WTC11 (cell line): Measurements from ENCODE around the gene CAPN1. TPM values are rescaled to one million over a fixed set of nuclear protein-coding genes. Genes with fewer than 3 reads are reported as not detected.

ENCODE experiments used
- ATAC-seq: fragments of 200-7000 bp; cut with Tn5 transposase; 2 replicates; pipeline ENCODE4 v1.10.0; 2021; ENCODE audit warnings: mild to moderate bottlenecking, moderate library complexity
- CTCF ChIA-PET: fragments of 300-600 bp; sonication (Branson Sonifier 250); formaldehyde crosslinking; loops from one replicate; lab custom pipeline; 2021; ENCODE audit warnings: antibody characterized with exemption; lab: Charles Lee
- POLR2A ChIA-PET: fragments of 350-600 bp; sonication (Branson Sonifier 250); formaldehyde crosslinking; loops from one replicate; lab custom pipeline; 2021; ENCODE audit warnings: antibody characterized with exemption; lab: Charles Lee
- DNase-seq: peaks from one replicate; pipeline ENCODE4 v3.0.0; 2021; ENCODE audit warnings: low spot score
- H3K27ac Mint-ChIP-seq: 2 replicates; pipeline ENCODE4 v1.8.0; 2021; ENCODE audit warnings: mixed read lengths
- H3K27me3 Mint-ChIP-seq: 2 replicates; pipeline ENCODE4 v1.8.0; 2021; ENCODE audit warnings: low read depth, mild to moderate bottlenecking, moderate library complexity, mixed read lengths
- H3K36me3 Mint-ChIP-seq: 2 replicates; pipeline ENCODE4 v1.8.0; 2021; ENCODE audit warnings: mixed read lengths
- H3K4me1 Mint-ChIP-seq: 2 replicates; pipeline ENCODE4 v1.8.0; 2022; ENCODE audit warnings: mixed read lengths
- H3K4me3 Mint-ChIP-seq: 2 replicates; pipeline ENCODE4 v1.8.0; 2021; ENCODE audit warnings: mild to moderate bottlenecking, moderate library complexity, mixed read lengths
- H3K9me3 Mint-ChIP-seq: 2 replicates; pipeline ENCODE4 v1.8.0; 2021; ENCODE audit warnings: mixed read lengths
- AFF4 ChIP-seq: sonication (generic); formaldehyde crosslinking; IDR thresholded peaks from 2 replicates; pipeline ENCODE4 v1.8.1; 2023; ENCODE audit warnings: mild to moderate bottlenecking, missing genetic modification reagents, borderline replicate concordance
- CDX4 ChIP-seq: fragments of 250-450 bp; sonication (Bioruptor Pico); IDR thresholded peaks from 2 replicates; pipeline ENCODE4 v1.9.0; 2021; ENCODE audit warnings: moderate library complexity, mild to moderate bottlenecking, inconsistent platforms, borderline replicate concordance
- EMX1 ChIP-seq: fragments of 250-450 bp; sonication (Bioruptor Pico); IDR thresholded peaks from 2 replicates; pipeline ENCODE4 v1.8.0; 2021; ENCODE audit warnings: mild to moderate bottlenecking
- ETV6 ChIP-seq: sonication (generic); formaldehyde crosslinking; IDR thresholded peaks from 2 replicates; pipeline ENCODE4 v1.8.1; 2022; ENCODE audit warnings: mild to moderate bottlenecking, missing genetic modification reagents
- FOXJ3 ChIP-seq: sonication (generic); formaldehyde crosslinking; IDR thresholded peaks from 2 replicates; pipeline ENCODE4 v1.9.0; 2021; ENCODE audit warnings: missing genetic modification reagents, mild to moderate bottlenecking, borderline replicate concordance
- FOXK1 ChIP-seq: sonication (generic); formaldehyde crosslinking; IDR thresholded peaks from 2 replicates; pipeline ENCODE4 v1.8.0; 2022; ENCODE audit warnings: mild to moderate bottlenecking, moderate library complexity, missing genetic modification reagents
- GRHL2 ChIP-seq: fragments of 250-450 bp; sonication (Bioruptor Pico); IDR thresholded peaks from 2 replicates; pipeline ENCODE4 v1.8.0; 2022; ENCODE audit warnings: mild to moderate bottlenecking, moderate library complexity; ENCODE audit not compliant: insufficient replicate concordance, severe bottlenecking
- GTF2I ChIP-seq: fragments of 250-450 bp; sonication (Bioruptor Pico); conservative IDR thresholded peaks from 2 replicates; pipeline ENCODE4 v1.4.0; 2021; ENCODE audit warnings: mild to moderate bottlenecking
- NFATC4 ChIP-seq: fragments of 250-450 bp; sonication (Bioruptor Pico); IDR thresholded peaks from 2 replicates; pipeline ENCODE4 v1.9.0; 2021; ENCODE audit warnings: mild to moderate bottlenecking
- NFYB ChIP-seq: sonication (generic); formaldehyde crosslinking; conservative IDR thresholded peaks from 2 replicates; pipeline ENCODE4 v1.8.0; 2022; ENCODE audit warnings: low read depth, missing genetic modification reagents
- NR1H2 ChIP-seq: sonication (generic); formaldehyde crosslinking; IDR thresholded peaks from 2 replicates; pipeline ENCODE4 v1.9.0; 2021; ENCODE audit warnings: mild to moderate bottlenecking, moderate library complexity, missing genetic modification reagents
- NR2C2 ChIP-seq: sonication (generic); formaldehyde crosslinking; IDR thresholded peaks from 2 replicates; pipeline ENCODE4 v1.8.0; 2022; ENCODE audit warnings: mild to moderate bottlenecking, missing genetic modification reagents
- NR3C1 ChIP-seq: sonication (generic); formaldehyde crosslinking; conservative IDR thresholded peaks from 2 replicates; pipeline ENCODE4 v1.8.1; 2023; ENCODE audit warnings: low read depth, mild to moderate bottlenecking, missing genetic modification reagents
- OVOL2 ChIP-seq: fragments of 250-450 bp; sonication (Bioruptor Pico); IDR thresholded peaks from 2 replicates; pipeline ENCODE4 v1.9.0; 2021; ENCODE audit warnings: mild to moderate bottlenecking, borderline replicate concordance
- PREB ChIP-seq: sonication (generic); formaldehyde crosslinking; IDR thresholded peaks from 2 replicates; pipeline ENCODE4 v1.8.1; 2022; ENCODE audit warnings: mild to moderate bottlenecking, missing genetic modification reagents, moderate library complexity, borderline replicate concordance
- RELA ChIP-seq: sonication (generic); formaldehyde crosslinking; IDR thresholded peaks from 2 replicates; pipeline ENCODE4 v1.8.1; 2022; ENCODE audit warnings: missing genetic modification reagents, mild to moderate bottlenecking, borderline replicate concordance
- RORB ChIP-seq: fragments of 250-450 bp; sonication (Bioruptor Pico); IDR thresholded peaks from 2 replicates; pipeline ENCODE4 v1.9.0; 2021; ENCODE audit warnings: mild to moderate bottlenecking
- SMAD3 ChIP-seq: sonication (generic); formaldehyde crosslinking; IDR thresholded peaks from 2 replicates; pipeline ENCODE4 v1.8.0; 2022; ENCODE audit warnings: missing genetic modification reagents, mild to moderate bottlenecking, borderline replicate concordance
- SMAD4 ChIP-seq: sonication (generic); formaldehyde crosslinking; IDR thresholded peaks from 2 replicates; pipeline ENCODE4 v1.8.0; 2022; ENCODE audit warnings: mild to moderate bottlenecking, missing genetic modification reagents
- TCF7 ChIP-seq: sonication (generic); formaldehyde crosslinking; IDR thresholded peaks from 2 replicates; pipeline ENCODE4 v1.8.0; 2022; ENCODE audit warnings: mild to moderate bottlenecking, low read depth, missing genetic modification reagents, moderate library complexity
- TEAD1 ChIP-seq: sonication (generic); formaldehyde crosslinking; IDR thresholded peaks from 2 replicates; pipeline ENCODE4 v1.8.0; 2022; ENCODE audit warnings: mild to moderate bottlenecking, missing genetic modification reagents
- TEAD4 ChIP-seq: sonication (generic); formaldehyde crosslinking; IDR thresholded peaks from 2 replicates; pipeline ENCODE4 v1.8.0; 2022; ENCODE audit warnings: mild to moderate bottlenecking, missing genetic modification reagents
- TP53 ChIP-seq: sonication (generic); formaldehyde crosslinking; IDR thresholded peaks from 2 replicates; pipeline ENCODE4 v1.8.1; 2023; ENCODE audit warnings: mild to moderate bottlenecking, missing genetic modification reagents
- USF2 ChIP-seq: sonication (generic); formaldehyde crosslinking; IDR thresholded peaks from 2 replicates; pipeline ENCODE4 v1.8.1; 2023; ENCODE audit warnings: mild to moderate bottlenecking, missing genetic modification reagents, moderate library complexity
- ZBTB21 ChIP-seq: sonication (generic); formaldehyde crosslinking; IDR thresholded peaks from 2 replicates; pipeline ENCODE4 v1.8.1; 2023; ENCODE audit warnings: mild to moderate bottlenecking, missing genetic modification reagents, borderline replicate concordance
- ZMAT4 ChIP-seq: fragments of 250-450 bp; sonication (Bioruptor Pico); IDR thresholded peaks from 2 replicates; pipeline ENCODE4 v1.9.0; 2021; ENCODE audit warnings: mild to moderate bottlenecking
- ZNF219 ChIP-seq: sonication (generic); formaldehyde crosslinking; IDR thresholded peaks from 2 replicates; pipeline ENCODE4 v1.8.0; 2023; ENCODE audit warnings: missing genetic modification reagents, mild to moderate bottlenecking, borderline replicate concordance
- ZNF281 ChIP-seq: sonication (generic); formaldehyde crosslinking; IDR thresholded peaks from 2 replicates; pipeline ENCODE4 v1.8.0; 2023; ENCODE audit warnings: mild to moderate bottlenecking, missing genetic modification reagents
- ZNF396 ChIP-seq: fragments of 250-450 bp; sonication (Bioruptor Pico); IDR thresholded peaks from 2 replicates; pipeline ENCODE4 v1.8.0; 2021; ENCODE audit warnings: mild to moderate bottlenecking, moderate library complexity, borderline replicate concordance
- ZNF416 ChIP-seq: fragments of 250-450 bp; sonication (Bioruptor Pico); IDR thresholded peaks from 2 replicates; pipeline ENCODE4 v1.9.0; 2021; ENCODE audit warnings: mild to moderate bottlenecking, inconsistent platforms
- total RNA-seq: library from RNA; stranded (reverse); gene quantifications from 3 replicates; pipeline ENCODE4 v1.2.3, GENCODE V29; 2021

The CAPN1 gene
- total RNA-seq, 1 experiment from 2014 or later = 257 TPM

GRCh38 chr11:65159012-65159411 lies 22.7 kb upstream of the CAPN1 start:
- no peaks in the 10 kb centered on the region for H3K36me3 Mint-ChIP-seq
- no peaks in the 10 kb centered on the region for H3K9me3 Mint-ChIP-seq
- TF ChIP-seq TCF7 (CRISPR knock-in tag) (no peak), CDX4 (no peak), ETV6 (no peak), RORB (CRISPR knock-in tag) (no peak), TEAD1 (CRISPR knock-in tag) (no peak), FOXJ3 (no peak), ZMAT4 (CRISPR knock-in tag) (no peak), ZNF416 (CRISPR knock-in tag) (no peak), ZNF219 (no peak), SMAD4 (CRISPR knock-in tag) (no peak), EMX1 (no peak), ZNF281 (no peak), GTF2I (no peak), USF2 (no peak), NR1H2 (no peak), SMAD3 (CRISPR knock-in tag) (no peak), AFF4 (CRISPR knock-in tag) (no peak), NR2C2 (CRISPR knock-in tag) (no peak)
- H3K27ac Mint-ChIP-seq = no peak overlapping the region
- ChIA-PET CTCF (no interaction called here), POLR2A (no interaction called here)
- no peak for ATAC-seq
- H3K4me3 Mint-ChIP-seq = no peak overlapping the region
- peaks cover 7% of the 10 kb centered on the region for H3K27me3 Mint-ChIP-seq
- DNase-seq = no peak
- H3K4me1 Mint-ChIP-seq = no peaks in the 10 kb centered on the region

- Mint-ChIP-seq H3K4me1 (peaks cover 2% of the 10 kb centered on the region), H3K27me3 (peaks cover 7% of the 10 kb centered on the region), H3K36me3 (no peaks in the 10 kb centered on the region), H3K4me3 (no peak overlapping the region), H3K27ac (no peak overlapping the region), H3K9me3 (no peaks in the 10 kb centered on the region)
- no peak for ATAC-seq
- ChIA-PET CTCF (no interaction called here), POLR2A (no interaction called here)
- DNase-seq = no peak
- TF ChIP-seq ZNF396 (no peak), ZBTB21 (no peak), NFYB (CRISPR knock-in tag) (no peak), OVOL2 (CRISPR knock-in tag) (no peak), NFATC4 (CRISPR knock-in tag) (no peak), PREB (CRISPR knock-in tag) (no peak), TP53 (CRISPR knock-in tag) (no peak), NR3C1 (CRISPR knock-in tag) (no peak), TEAD4 (CRISPR knock-in tag) (no peak), RELA (no peak), GRHL2 (no peak), FOXK1 (CRISPR knock-in tag) (no peak)
These were observed 21.1 kb upstream of the CAPN1 start for GRCh38 chr11:65160643-65161042.
